GM23338 (cell line): ENCODE results near the gene CNRIP1. TPM values are rescaled to one million over a fixed set of nuclear protein-coding genes. Genes with fewer than 3 reads are reported as not detected.

ENCODE experiments used
- ATAC-seq: fragments of 200-7000 bp; cut with Tn5 transposase; 3 replicates; pipeline ENCODE4 v1.9.1; 2020
- DNase-seq: peaks from one replicate; pipeline ENCODE4 v3.0.0-alpha.2; 2015; ENCODE audit warnings: low spot score
- H2AFZ ChIP-seq: fragments of 200-600 bp; sonication (generic); 2 replicates; pipeline ENCODE4 v1.8.0; 2016; ENCODE audit warnings: antibody characterized with exemption, mild to moderate bottlenecking, moderate library complexity
- H3F3A ChIP-seq: fragments of 200-600 bp; sonication (generic); replicated peaks from 2 replicates; pipeline ENCODE4 v1.8.0; 2017; ENCODE audit warnings: antibody characterized with exemption, mixed run types, low read depth
- H3K27ac ChIP-seq: fragments of 200-600 bp; sonication (generic); 2 replicates; pipeline ENCODE4 v1.6.1; 2016; ENCODE audit warnings: low read depth
- H3K27me3 ChIP-seq: fragments of 200-600 bp; sonication (generic); 2 replicates; pipeline ENCODE4 v1.8.0; 2016; ENCODE audit warnings: mild to moderate bottlenecking, mixed run types, moderate library complexity; ENCODE audit not compliant: insufficient read depth
- H3K36me3 ChIP-seq: fragments of 200-600 bp; sonication (generic); 2 replicates; pipeline ENCODE4 v1.8.0; 2016; ENCODE audit warnings: mild to moderate bottlenecking; ENCODE audit not compliant: insufficient read depth
- H3K4me1 ChIP-seq: fragments of 200-600 bp; sonication (generic); 2 replicates; pipeline ENCODE4 v1.8.0; 2016; ENCODE audit warnings: mild to moderate bottlenecking, moderate library complexity; ENCODE audit not compliant: insufficient read depth
- H3K4me2 ChIP-seq: fragments of 200-600 bp; sonication (generic); 2 replicates; pipeline ENCODE4 v1.7.1; 2017; ENCODE audit warnings: mixed run types
- H3K4me3 ChIP-seq: fragments of 200-600 bp; sonication (generic); 2 replicates; pipeline ENCODE4 v1.6.1; 2016; ENCODE audit warnings: mixed run types
- H3K79me2 ChIP-seq: fragments of 200-600 bp; sonication (generic); replicated peaks from 2 replicates; pipeline ENCODE4 v1.8.0; 2017; ENCODE audit warnings: mild to moderate bottlenecking; ENCODE audit not compliant: insufficient read depth
- H3K9me2 ChIP-seq: fragments of 200-600 bp; sonication (generic); 2 replicates; pipeline ENCODE4 v1.8.0; 2017; ENCODE audit not compliant: insufficient read depth
- H4K20me1 ChIP-seq: fragments of 200-600 bp; sonication (generic); replicated peaks from 2 replicates; pipeline ENCODE4 v1.8.0; 2017; ENCODE audit warnings: mild to moderate bottlenecking; ENCODE audit not compliant: insufficient read depth
- H3K27ac Mint-ChIP-seq: 2 replicates; pipeline ENCODE4 v1.8.0; 2020; ENCODE audit warnings: inconsistent platforms, mild to moderate bottlenecking, moderate library complexity, mixed read lengths
- H3K27me3 Mint-ChIP-seq: 3 replicates; pipeline ENCODE4 v1.8.0; 2022; ENCODE audit warnings: low read depth, mild to moderate bottlenecking, moderate library complexity, mixed read lengths, inconsistent platforms; ENCODE audit not compliant: insufficient read depth, poor library complexity
- H3K36me3 Mint-ChIP-seq: 3 replicates; pipeline ENCODE4 v1.8.0; 2021; ENCODE audit warnings: low read depth, mild to moderate bottlenecking, inconsistent platforms, moderate library complexity, mixed read lengths
- H3K4me1 Mint-ChIP-seq: 3 replicates; pipeline ENCODE4 v1.8.0; 2020; ENCODE audit warnings: mild to moderate bottlenecking, inconsistent platforms, mixed read lengths
- H3K4me3 Mint-ChIP-seq: 3 replicates; pipeline ENCODE4 v1.8.0; 2021; ENCODE audit warnings: moderate library complexity, mild to moderate bottlenecking, inconsistent platforms, mixed read lengths
- H3K9me3 Mint-ChIP-seq: 3 replicates; pipeline ENCODE4 v1.8.0; 2020; ENCODE audit warnings: moderate library complexity, mild to moderate bottlenecking, inconsistent platforms, mixed read lengths
- CREB1 ChIP-seq: fragments of 250-450 bp; sonication (Bioruptor Pico); IDR thresholded peaks from 2 replicates; pipeline ENCODE4 v1.5.0; 2020; ENCODE audit warnings: low read depth, mild to moderate bottlenecking, moderate library complexity
- ETS1 ChIP-seq: IDR thresholded peaks from 2 replicates; pipeline ENCODE4 v1.6.1; 2016; ENCODE audit warnings: antibody characterized with exemption
- EZH2 ChIP-seq: fragments of 200-600 bp; sonication (generic); IDR thresholded peaks from one replicate; pipeline ENCODE4 v1.8.0; 2017; ENCODE audit warnings: antibody characterized with exemption, mild to moderate bottlenecking, low read depth; ENCODE audit not compliant: unreplicated experiment
- EZH2phosphoT487 ChIP-seq: fragments of 200-600 bp; sonication (generic); IDR thresholded peaks from one replicate; pipeline ENCODE4 v1.8.1; 2018; ENCODE audit warnings: antibody characterized with exemption; ENCODE audit not compliant: unreplicated experiment
- JUNB ChIP-seq: IDR thresholded peaks from one replicate; pipeline ENCODE4 v1.6.1; 2016; ENCODE audit warnings: antibody characterized with exemption; ENCODE audit not compliant: unreplicated experiment
- NANOG ChIP-seq: IDR thresholded peaks from 2 replicates; pipeline ENCODE4 v1.6.1; 2016; ENCODE audit warnings: antibody characterized with exemption, borderline replicate concordance
- POLR2AphosphoS5 ChIP-seq: IDR thresholded peaks from 2 replicates; pipeline ENCODE4 v1.6.1; 2016; ENCODE audit warnings: antibody characterized with exemption, low read depth
- REST ChIP-seq: IDR thresholded peaks from one replicate; pipeline ENCODE4 v1.6.1; 2018; ENCODE audit warnings: antibody characterized with exemption; ENCODE audit not compliant: unreplicated experiment
- STAT1 ChIP-seq: IDR thresholded peaks from one replicate; pipeline ENCODE4 v1.6.1; 2016; ENCODE audit warnings: antibody characterized with exemption; ENCODE audit not compliant: unreplicated experiment
- ZNF114 ChIP-seq: fragments of 250-450 bp; sonication (Bioruptor Pico); IDR thresholded peaks from 2 replicates; pipeline ENCODE4 v1.5.0; 2020; ENCODE audit warnings: mild to moderate bottlenecking, moderate library complexity
- ZNF331 ChIP-seq: fragments of 250-450 bp; sonication (Bioruptor Pico); IDR thresholded peaks from 2 replicates; pipeline ENCODE4 v1.5.0; 2020; ENCODE audit warnings: low read depth, mild to moderate bottlenecking, moderate library complexity
- polyA plus RNA-seq: library from polyadenylated mRNA; unstranded; fragments of >200 nt; fragmentation: Nextera tagmentation; extraction: Ambion mirVana; gene quantifications from 2 replicates; pipeline ENCODE4 v1.2.1, GENCODE V29; 2016
- total RNA-seq: library from RNA; depleted of rRNA; stranded (reverse); fragments of >200 nt; shearing (Covaris generic); gene quantifications from 2 replicates; pipeline ENCODE4 v1.2.3, GENCODE V29; 2014
- TF ChIP-seq, protein P1 (sequence below): fragments of 250-450 bp; sonication (Bioruptor Pico); IDR thresholded peaks from 2 replicates; pipeline ENCODE4 v1.5.0; 2020; ENCODE audit warnings: mild to moderate bottlenecking, moderate library complexity
- TF ChIP-seq, protein P2 (sequence below), 2 experiments: fragments of 200-600 bp in 1 of 2; sonication (generic) in 1 of 2; conservative IDR thresholded peaks; 2 replicates each; pipeline versions ENCODE4 v1.5.1 to v1.6.1; 2016 to 2017; ENCODE audit warnings: antibody characterized with exemption in 2 of 2, low read depth in 2 of 2, mild to moderate bottlenecking in 2 of 2, moderate library complexity in 1 of 2

The CNRIP1 gene
- total and polyA plus RNA-seq, 2 experiments from 2014 or later, result 5.9 to 6.9 TPM

DNA sequence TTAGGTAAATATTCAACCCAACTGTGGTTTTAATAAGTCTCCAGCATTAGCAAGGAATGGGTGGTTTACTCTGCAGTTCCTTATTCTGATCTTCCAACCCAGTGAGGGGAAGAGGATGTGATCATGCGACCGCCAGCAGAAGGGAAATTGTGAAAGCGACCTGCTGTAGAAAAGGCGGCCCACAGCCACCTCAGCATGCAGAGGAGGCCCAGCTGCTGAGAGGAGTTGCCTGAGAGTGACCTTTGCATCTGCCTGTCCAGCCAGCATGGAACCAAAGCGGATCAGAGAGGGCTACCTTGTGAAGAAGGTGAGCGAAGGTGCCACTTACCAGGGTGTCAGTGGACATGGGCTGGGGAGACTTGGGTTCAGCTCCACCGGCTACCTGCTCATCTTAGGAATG, 45.3 kb upstream of the CNRIP1 start, which contains the start of gene PLEK:
Gene PLEK (plus strand): TSS at position 196 of the 400 bp plus-strand sequence. CDS start 70 bp downstream, at position 266.
- DNase-seq (no peak), ATAC-seq (no peak)
- TF ChIP-seq EZH2, result no peak
- TF ChIP-seq REST, result no peak
- TF ChIP-seq NANOG, result no peak
- TF ChIP-seq, protein P1, sequence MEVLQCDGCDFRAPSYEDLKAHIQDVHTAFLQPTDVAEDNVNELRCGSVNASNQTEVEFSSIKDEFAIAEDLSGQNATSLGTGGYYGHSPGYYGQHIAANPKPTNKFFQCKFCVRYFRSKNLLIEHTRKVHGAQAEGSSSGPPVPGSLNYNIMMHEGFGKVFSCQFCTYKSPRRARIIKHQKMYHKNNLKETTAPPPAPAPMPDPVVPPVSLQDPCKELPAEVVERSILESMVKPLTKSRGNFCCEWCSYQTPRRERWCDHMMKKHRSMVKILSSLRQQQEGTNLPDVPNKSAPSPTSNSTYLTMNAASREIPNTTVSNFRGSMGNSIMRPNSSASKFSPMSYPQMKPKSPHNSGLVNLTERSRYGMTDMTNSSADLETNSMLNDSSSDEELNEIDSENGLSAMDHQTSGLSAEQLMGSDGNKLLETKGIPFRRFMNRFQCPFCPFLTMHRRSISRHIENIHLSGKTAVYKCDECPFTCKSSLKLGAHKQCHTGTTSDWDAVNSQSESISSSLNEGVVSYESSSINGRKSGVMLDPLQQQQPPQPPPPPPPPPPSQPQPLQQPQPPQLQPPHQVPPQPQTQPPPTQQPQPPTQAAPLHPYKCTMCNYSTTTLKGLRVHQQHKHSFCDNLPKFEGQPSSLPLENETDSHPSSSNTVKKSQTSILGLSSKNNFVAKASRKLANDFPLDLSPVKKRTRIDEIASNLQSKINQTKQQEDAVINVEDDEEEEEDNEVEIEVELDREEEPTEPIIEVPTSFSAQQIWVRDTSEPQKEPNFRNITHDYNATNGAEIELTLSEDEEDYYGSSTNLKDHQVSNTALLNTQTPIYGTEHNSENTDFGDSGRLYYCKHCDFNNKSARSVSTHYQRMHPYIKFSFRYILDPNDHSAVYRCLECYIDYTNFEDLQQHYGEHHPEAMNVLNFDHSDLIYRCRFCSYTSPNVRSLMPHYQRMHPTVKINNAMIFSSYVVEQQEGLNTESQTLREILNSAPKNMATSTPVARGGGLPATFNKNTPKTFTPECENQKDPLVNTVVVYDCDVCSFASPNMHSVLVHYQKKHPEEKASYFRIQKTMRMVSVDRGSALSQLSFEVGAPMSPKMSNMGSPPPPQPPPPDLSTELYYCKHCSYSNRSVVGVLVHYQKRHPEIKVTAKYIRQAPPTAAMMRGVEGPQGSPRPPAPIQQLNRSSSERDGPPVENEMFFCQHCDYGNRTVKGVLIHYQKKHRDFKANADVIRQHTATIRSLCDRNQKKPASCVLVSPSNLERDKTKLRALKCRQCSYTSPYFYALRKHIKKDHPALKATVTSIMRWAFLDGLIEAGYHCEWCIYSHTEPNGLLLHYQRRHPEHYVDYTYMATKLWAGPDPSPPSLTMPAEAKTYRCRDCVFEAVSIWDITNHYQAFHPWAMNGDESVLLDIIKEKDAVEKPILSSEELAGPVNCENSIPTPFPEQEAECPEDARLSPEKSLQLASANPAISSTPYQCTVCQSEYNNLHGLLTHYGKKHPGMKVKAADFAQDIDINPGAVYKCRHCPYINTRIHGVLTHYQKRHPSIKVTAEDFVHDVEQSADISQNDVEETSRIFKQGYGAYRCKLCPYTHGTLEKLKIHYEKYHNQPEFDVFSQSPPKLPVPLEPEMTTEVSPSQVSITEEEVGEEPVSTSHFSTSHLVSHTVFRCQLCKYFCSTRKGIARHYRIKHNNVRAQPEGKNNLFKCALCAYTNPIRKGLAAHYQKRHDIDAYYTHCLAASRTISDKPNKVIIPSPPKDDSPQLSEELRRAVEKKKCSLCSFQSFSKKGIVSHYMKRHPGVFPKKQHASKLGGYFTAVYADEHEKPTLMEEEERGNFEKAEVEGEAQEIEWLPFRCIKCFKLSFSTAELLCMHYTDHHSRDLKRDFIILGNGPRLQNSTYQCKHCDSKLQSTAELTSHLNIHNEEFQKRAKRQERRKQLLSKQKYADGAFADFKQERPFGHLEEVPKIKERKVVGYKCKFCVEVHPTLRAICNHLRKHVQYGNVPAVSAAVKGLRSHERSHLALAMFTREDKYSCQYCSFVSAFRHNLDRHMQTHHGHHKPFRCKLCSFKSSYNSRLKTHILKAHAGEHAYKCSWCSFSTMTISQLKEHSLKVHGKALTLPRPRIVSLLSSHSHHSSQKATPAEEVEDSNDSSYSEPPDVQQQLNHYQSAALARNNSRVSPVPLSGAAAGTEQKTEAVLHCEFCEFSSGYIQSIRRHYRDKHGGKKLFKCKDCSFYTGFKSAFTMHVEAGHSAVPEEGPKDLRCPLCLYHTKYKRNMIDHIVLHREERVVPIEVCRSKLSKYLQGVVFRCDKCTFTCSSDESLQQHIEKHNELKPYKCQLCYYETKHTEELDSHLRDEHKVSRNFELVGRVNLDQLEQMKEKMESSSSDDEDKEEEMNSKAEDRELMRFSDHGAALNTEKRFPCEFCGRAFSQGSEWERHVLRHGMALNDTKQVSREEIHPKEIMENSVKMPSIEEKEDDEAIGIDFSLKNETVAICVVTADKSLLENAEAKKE, result no peak
- no peak for TF ChIP-seq JUNB
- no peak for TF ChIP-seq ZNF331 (CRISPR knock-in tag)
- TF ChIP-seq ETS1, result no peak
- no peak for TF ChIP-seq ZNF114 (CRISPR knock-in tag)
- TF ChIP-seq STAT1, result no peak
- no peak for TF ChIP-seq CREB1 (CRISPR knock-in tag)
- TF ChIP-seq, protein P2, sequence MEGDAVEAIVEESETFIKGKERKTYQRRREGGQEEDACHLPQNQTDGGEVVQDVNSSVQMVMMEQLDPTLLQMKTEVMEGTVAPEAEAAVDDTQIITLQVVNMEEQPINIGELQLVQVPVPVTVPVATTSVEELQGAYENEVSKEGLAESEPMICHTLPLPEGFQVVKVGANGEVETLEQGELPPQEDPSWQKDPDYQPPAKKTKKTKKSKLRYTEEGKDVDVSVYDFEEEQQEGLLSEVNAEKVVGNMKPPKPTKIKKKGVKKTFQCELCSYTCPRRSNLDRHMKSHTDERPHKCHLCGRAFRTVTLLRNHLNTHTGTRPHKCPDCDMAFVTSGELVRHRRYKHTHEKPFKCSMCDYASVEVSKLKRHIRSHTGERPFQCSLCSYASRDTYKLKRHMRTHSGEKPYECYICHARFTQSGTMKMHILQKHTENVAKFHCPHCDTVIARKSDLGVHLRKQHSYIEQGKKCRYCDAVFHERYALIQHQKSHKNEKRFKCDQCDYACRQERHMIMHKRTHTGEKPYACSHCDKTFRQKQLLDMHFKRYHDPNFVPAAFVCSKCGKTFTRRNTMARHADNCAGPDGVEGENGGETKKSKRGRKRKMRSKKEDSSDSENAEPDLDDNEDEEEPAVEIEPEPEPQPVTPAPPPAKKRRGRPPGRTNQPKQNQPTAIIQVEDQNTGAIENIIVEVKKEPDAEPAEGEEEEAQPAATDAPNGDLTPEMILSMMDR (conservative IDR thresholded peaks at IDR 0.05; ENCODE audit: low read depth in 2 of 2), result no peak
- TF ChIP-seq POLR2AphosphoS5, result no peak
- no peak for TF ChIP-seq EZH2phosphoT487
- Histone ChIP-seq H3K4me3 (no peak within 1 kb of the TSS), H3K4me1 (no peaks in the 10 kb centered on the region), H3F3A (no peaks in the 10 kb centered on the region), H2AFZ (no peak within 1 kb of the TSS), H3K9me2 (no peaks in the 10 kb centered on the region), H3K27ac (no peak within 1 kb of the TSS), H3K79me2 (no peaks in the 10 kb centered on the region), H4K20me1 (no peaks in the 10 kb centered on the region), H3K4me2 (no peak within 1 kb of the TSS), H3K36me3 (no peaks in the 10 kb centered on the region), H3K27me3 (peaks cover 10% of the 10 kb centered on the region)
- no peaks in the 10 kb centered on the region for H3K36me3 Mint-ChIP-seq
- no peaks in the 10 kb centered on the region; the same call in 2 of the 3 replicates for H3K9me3 Mint-ChIP-seq
- no peak within 1 kb of the TSS for H3K4me3 Mint-ChIP-seq
- no peak within 1 kb of the TSS for H3K27ac Mint-ChIP-seq
- H3K4me1 Mint-ChIP-seq, result peaks cover 5% of the 10 kb centered on the region; the same call in 1 of the 3 replicates
- peaks cover 11% of the 10 kb centered on the region for H3K27me3 Mint-ChIP-seq
